ENCODE data around the gene TTC17. TPM values are rescaled to one million over a fixed set of nuclear protein-coding genes. Genes with fewer than 3 reads are reported as not detected.
"Not testable (repeated sequence)": the region's sequence is repeated elsewhere in the genome, so short reads cannot be mapped to it uniquely, and the experiment has no call there.

The TTC17 gene
- total RNA-seq, 1 experiment from 2014 or later: 175 TPM

- intact Hi-C loops (cut with micrococcal nuclease; ENCODE audit: unreplicated experiment): no loop called here
- BruUV-seq (replicated peaks): no TSS peak
- POLR2A ChIA-PET (ENCODE audit: low non-redundant PET): no interaction called here
- TF ChIP-seq EZH2 (IDR thresholded peaks at IDR 0.05; ENCODE audit: borderline replicate concordance, low read depth, low read length, poor library complexity, severe bottlenecking) (no peak), CTCF (conservative IDR thresholded peaks at IDR 0.05; ENCODE audit: low read depth, low read length) (no peak)
- no peaks in the 10 kb centered on the region for H3K9me3 ChIP-seq (ENCODE audit: low read depth, low read length, poor library complexity, severe bottlenecking)
- no peaks in the 10 kb centered on the region for H3K27me3 ChIP-seq (replicated peaks; ENCODE audit: insufficient read depth, low read depth, low read length, poor library complexity)
- CTCF ChIA-PET: no interaction called here
- H3K4me3 ChIP-seq (ENCODE audit: low read depth, low read length, poor library complexity, severe bottlenecking): no peak overlapping the region
- no peak for DNase-seq (ENCODE audit: low spot score)
- no peak overlapping the region for H3K27ac ChIP-seq (ENCODE audit: low read depth, low read length, poor library complexity, severe bottlenecking)
- no peaks in the 10 kb centered on the region for H3K4me1 ChIP-seq (ENCODE audit: insufficient read depth, low read length, poor library complexity, severe bottlenecking)
- peaks cover 44% of the 10 kb centered on the region for H3K36me3 ChIP-seq (ENCODE audit: insufficient read depth, low read length, poor library complexity, severe bottlenecking)
Measured at GRCh38 chr11:43341159-43341558, 17.6 kb upstream of the TTC17 start.

GRCh38 chr11:43351426-43351825 is 7.3 kb upstream of the TTC17 start:
- CTCF ChIA-PET; H3K36me3 ChIP-seq (ENCODE audit: insufficient read depth, low read length, poor library complexity, severe bottlenecking); H3K4me3 ChIP-seq (ENCODE audit: low read depth, low read length, poor library complexity, severe bottlenecking); DNase-seq (ENCODE audit: low spot score); H3K27me3 ChIP-seq (replicated peaks; ENCODE audit: insufficient read depth, low read depth, low read length, poor library complexity); H3K27ac ChIP-seq (ENCODE audit: low read depth, low read length, poor library complexity, severe bottlenecking); intact Hi-C loops (cut with micrococcal nuclease; ENCODE audit: unreplicated experiment); POLR2A ChIA-PET (ENCODE audit: low non-redundant PET); H3K9me3 ChIP-seq (ENCODE audit: low read depth, low read length, poor library complexity, severe bottlenecking); BruUV-seq (replicated peaks); H3K4me1 ChIP-seq (ENCODE audit: insufficient read depth, low read length, poor library complexity, severe bottlenecking): not testable (repeated sequence)

DNA sequence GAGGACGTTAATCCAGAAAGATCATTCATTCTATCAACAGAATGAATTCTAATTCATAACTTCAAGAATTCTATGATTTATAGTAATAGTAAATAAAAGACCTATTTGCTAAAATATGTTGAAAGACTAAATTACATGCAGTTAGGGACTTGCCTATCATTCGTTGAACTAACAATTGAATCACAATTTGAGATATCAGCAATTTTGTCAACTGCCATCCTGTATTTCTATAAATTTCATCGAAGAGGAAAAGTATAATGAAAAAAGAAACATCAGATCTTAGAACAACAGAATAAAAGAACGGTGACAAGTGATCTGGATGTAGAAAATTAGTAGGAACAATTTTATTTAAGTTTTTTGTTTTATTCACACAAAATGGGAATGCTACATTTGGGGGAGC is 4.4 kb upstream of the TTC17 start:
- no TSS peak for BruUV-seq (replicated peaks)
- POLR2A ChIA-PET (ENCODE audit: low non-redundant PET): no interaction called here
- CTCF ChIA-PET: no interaction called here
- H3K36me3 ChIP-seq (ENCODE audit: insufficient read depth, low read length, poor library complexity, severe bottlenecking): no peaks in the 10 kb centered on the region
- no peaks in the 10 kb centered on the region for H3K4me1 ChIP-seq (ENCODE audit: insufficient read depth, low read length, poor library complexity, severe bottlenecking)
- H3K4me3 ChIP-seq (ENCODE audit: low read depth, low read length, poor library complexity, severe bottlenecking): no peak overlapping the region
- no peak for TF ChIP-seq EZH2 (IDR thresholded peaks at IDR 0.05; ENCODE audit: borderline replicate concordance, low read depth, low read length, poor library complexity, severe bottlenecking)
- no peak for TF ChIP-seq CTCF (conservative IDR thresholded peaks at IDR 0.05; ENCODE audit: low read depth, low read length)
- intact Hi-C loops (cut with micrococcal nuclease; ENCODE audit: unreplicated experiment): no loop called here
- H3K27ac ChIP-seq (ENCODE audit: low read depth, low read length, poor library complexity, severe bottlenecking): no peak overlapping the region
- H3K9me3 ChIP-seq (ENCODE audit: low read depth, low read length, poor library complexity, severe bottlenecking): no peaks in the 10 kb centered on the region
- no peaks in the 10 kb centered on the region for H3K27me3 ChIP-seq (replicated peaks; ENCODE audit: insufficient read depth, low read depth, low read length, poor library complexity)
- no peak for DNase-seq (ENCODE audit: low spot score)

DNA sequence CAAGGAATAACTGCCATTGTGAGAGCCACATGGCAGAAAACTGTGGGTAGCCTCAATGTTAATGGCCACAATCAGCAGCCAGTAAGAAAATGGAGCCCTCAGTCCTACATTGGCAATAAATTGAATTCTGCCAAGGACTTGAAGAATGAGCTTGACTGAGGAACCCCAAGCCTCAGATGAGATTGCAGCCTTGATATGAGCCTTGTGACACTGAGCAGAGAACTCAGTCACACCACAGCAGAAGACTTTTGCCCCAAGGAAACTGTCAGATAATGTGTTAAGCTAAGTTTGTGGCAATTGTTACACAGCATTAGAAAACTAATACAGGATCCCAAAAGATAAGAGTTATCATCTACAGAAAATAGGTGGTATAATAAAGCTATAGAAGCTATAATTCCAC is 2.4 kb upstream of the TTC17 start:
- CTCF ChIA-PET: no interaction called here
- H3K4me3 ChIP-seq (ENCODE audit: low read depth, low read length, poor library complexity, severe bottlenecking): no peak overlapping the region

More for the DNA sequence above, 2.4 kb upstream of the TTC17 start:
- H3K9me3 ChIP-seq (ENCODE audit: low read depth, low read length, poor library complexity, severe bottlenecking): no peaks in the 10 kb centered on the region
- H3K36me3 ChIP-seq (ENCODE audit: insufficient read depth, low read length, poor library complexity, severe bottlenecking): no peaks in the 10 kb centered on the region
- POLR2A ChIA-PET (ENCODE audit: low non-redundant PET): no interaction called here
- no peak for DNase-seq (ENCODE audit: low spot score)
- H3K4me1 ChIP-seq (ENCODE audit: insufficient read depth, low read length, poor library complexity, severe bottlenecking): peaks cover 15% of the 10 kb centered on the region
- intact Hi-C loops (cut with micrococcal nuclease; ENCODE audit: unreplicated experiment): no loop called here
- TF ChIP-seq CTCF (conservative IDR thresholded peaks at IDR 0.05; ENCODE audit: low read depth, low read length) (no peak), EZH2 (IDR thresholded peaks at IDR 0.05; ENCODE audit: borderline replicate concordance, low read depth, low read length, poor library complexity, severe bottlenecking) (no peak)
- no TSS peak for BruUV-seq (replicated peaks)
- no peaks in the 10 kb centered on the region for H3K27me3 ChIP-seq (replicated peaks; ENCODE audit: insufficient read depth, low read depth, low read length, poor library complexity)
- H3K27ac ChIP-seq (ENCODE audit: low read depth, low read length, poor library complexity, severe bottlenecking): no peak overlapping the region

All from A673 (cell line).